A549 (cell line): ENCODE results near the gene BICRA. TPM values are rescaled to one million over a fixed set of nuclear protein-coding genes. Genes with fewer than 3 reads are reported as not detected.

Experiments used
- ATAC-seq, 2 experiments: fragments of 200-7000 bp in 1 of 2; fragments of >200 bp in 1 of 2; cut with Nextera tagmentation in 1 of 2; cut with Tn5 transposase in 1 of 2; 3 replicates each; pipeline versions ENCODE4 v1.8.0 to v1.9.1; 2018 to 2020; ENCODE audit warnings: mild to moderate bottlenecking in 1 of 2, moderate library complexity in 1 of 2
- CTCF ChIA-PET: fragments of 300-600 bp; sonication (Branson Sonifier 250); formaldehyde crosslinking; extraction: SDS; loops from one replicate; lab custom pipeline; 2021; ENCODE audit warnings: antibody characterized with exemption, inconsistent platforms; lab: Yijun Ruan, JAX
- POLR2A ChIA-PET: fragments of 350-600 bp; formaldehyde crosslinking; extraction: SDS; loops from one replicate; lab custom pipeline; 2021; ENCODE audit warnings: antibody characterized with exemption, inconsistent platforms; lab: Yijun Ruan, JAX
- DNase-seq, 2 experiments: peaks; one replicate each; pipeline versions ENCODE4 v3.0.0 to v3.0.0-alpha.2; 2011 to 2016; ENCODE audit warnings: low read depth in 1 of 2, low spot score in 1 of 2
- FAIRE-seq: peaks from 2 replicates; lab custom pipeline; 2011; peaks lifted over from hg19 to GRCh38; lab: Jason Lieb, UNC
- H3K27ac ChIP-seq, 2 experiments: fragments of >200 bp; sonication (Bioruptor Twin); formaldehyde crosslinking; 3 replicates each; pipeline ENCODE4 v1.5.1; 2016 to 2017
- H3K4me1 ChIP-seq: fragments of >200 bp; sonication (Bioruptor Twin); formaldehyde crosslinking; 3 replicates; pipeline ENCODE4 v1.6.1; 2016
- H3K4me2 ChIP-seq: fragments of >200 bp; sonication (Bioruptor Twin); formaldehyde crosslinking; 3 replicates; pipeline ENCODE4 v1.6.1; 2016
- H3K4me3 ChIP-seq: fragments of >200 bp; sonication (Bioruptor Twin); formaldehyde crosslinking; 3 replicates; pipeline ENCODE4 v1.5.1; 2016
- H3K9me3 ChIP-seq: fragments of >200 bp; sonication (Bioruptor Twin); formaldehyde crosslinking; 3 replicates; pipeline ENCODE4 v1.6.1; 2016
- ATOH8 ChIP-seq: fragments of 250-450 bp; sonication (Bioruptor Pico); IDR thresholded peaks from 2 replicates; pipeline ENCODE4 v1.5.0; 2020; ENCODE audit warnings: low read depth, mild to moderate bottlenecking, moderate library complexity
- BCL3 ChIP-seq: fragments of >200 bp; sonication (Bioruptor Twin); formaldehyde crosslinking; IDR thresholded peaks from 3 replicates; pipeline ENCODE4 v1.6.1; 2016
- BHLHE40 ChIP-seq: IDR thresholded peaks from 2 replicates; pipeline ENCODE4 v1.6.1; 2012; ENCODE audit warnings: low read depth, low read length, inconsistent platforms
- ELK1 ChIP-seq: fragments of 150-350 bp; IDR thresholded peaks from 2 replicates; pipeline ENCODE4 v1.6.1; 2014; ENCODE audit warnings: low read depth, mild to moderate bottlenecking, low read length
- FOSL2 ChIP-seq, 2 experiments: fragments of 450-650 bp in 1 of 2; fragments of >200 bp in 1 of 2; sonication (Bioruptor Twin) in 1 of 2; formaldehyde crosslinking; IDR thresholded peaks; 2 replicates each; pipeline versions ENCODE4 v1.5.0 to v1.6.1; 2016 to 2020; ENCODE audit warnings: mild to moderate bottlenecking in 1 of 2, moderate library complexity in 1 of 2
- HDAC2 ChIP-seq: fragments of 200-600 bp; sonication (generic); IDR thresholded peaks from 2 replicates; pipeline ENCODE4 v1.6.1; 2016
- HOXB5 ChIP-seq: fragments of 250-450 bp; sonication (Bioruptor Pico); IDR thresholded peaks from 2 replicates; pipeline ENCODE4 v1.5.0; 2020; ENCODE audit warnings: mild to moderate bottlenecking, moderate library complexity
- JUN ChIP-seq, 2 experiments: fragments of >200 bp; sonication (Bioruptor Twin); formaldehyde crosslinking; IDR thresholded peaks; 2 replicates in 1 of 2; 3 replicates in 1 of 2; pipeline ENCODE4 v1.6.1; 2016 to 2017
- KDM1A ChIP-seq: fragments of 200-600 bp; sonication (generic); IDR thresholded peaks from 2 replicates; pipeline ENCODE4 v1.6.1; 2016; ENCODE audit warnings: low read depth, mild to moderate bottlenecking
- KDM5A ChIP-seq: fragments of 200-600 bp; sonication (generic); IDR thresholded peaks from 2 replicates; pipeline ENCODE4 v1.6.1; 2016; ENCODE audit warnings: antibody characterized with exemption, mild to moderate bottlenecking
- MAZ ChIP-seq: fragments of 150-350 bp; IDR thresholded peaks from 2 replicates; pipeline ENCODE4 v1.6.1; 2014; ENCODE audit warnings: antibody characterized with exemption, low read depth, low read length, borderline replicate concordance
- RCOR1 ChIP-seq: fragments of 150-350 bp; IDR thresholded peaks from 2 replicates; pipeline ENCODE4 v1.6.1; 2014; ENCODE audit warnings: antibody characterized with exemption, low read length, low read depth
- TFCP2L1 ChIP-seq: fragments of 250-450 bp; sonication (Bioruptor Pico); IDR thresholded peaks from 2 replicates; pipeline ENCODE4 v1.5.0; 2021; ENCODE audit warnings: mild to moderate bottlenecking
- USF2 ChIP-seq: fragments of 450-650 bp; IDR thresholded peaks from 2 replicates; pipeline ENCODE4 v1.6.1; 2014; ENCODE audit warnings: antibody characterized with exemption
- ZC3H11A ChIP-seq: fragments of 450-650 bp; IDR thresholded peaks from 2 replicates; pipeline ENCODE4 v1.6.1; 2014; ENCODE audit warnings: antibody characterized with exemption, mild to moderate bottlenecking
- ZFP36 ChIP-seq: fragments of 450-650 bp; IDR thresholded peaks from 2 replicates; pipeline ENCODE4 v1.6.1; 2014; ENCODE audit warnings: borderline replicate concordance; ENCODE audit not compliant: partially characterized antibody
- WGBS: methylation state at CpG from one replicate; pipeline ENCODE4 v1.1.6; 2017; ENCODE audit errors: missing lambda C conversion rate; 5-methylcytosine and 5-hydroxymethylcytosine counted together
- polyA plus RNA-seq, 4 experiments: library from polyadenylated mRNA; depleted of rRNA in 3 of 4; stranded (reverse); fragments of >200 nt; fragmentation: RNase III in 1 of 4; extraction: RNeasy Plus Mini Kit Qiagen cat#74134 plus additional on column Dnase treatment in 1 of 4; gene quantifications; 2 replicates in 3 of 4; 3 replicates in 1 of 4; pipeline ENCODE4 v1.2.3, GENCODE V29; 2011 to 2017
- TF ChIP-seq, protein P1 (sequence below): IDR thresholded peaks from 2 replicates; pipeline ENCODE4 v1.6.1; 2012
- TF ChIP-seq, protein P2 (sequence below): fragments of 250-450 bp; sonication (Bioruptor Pico); IDR thresholded peaks from 2 replicates; pipeline ENCODE4 v1.5.0; 2021; ENCODE audit warnings: mild to moderate bottlenecking, moderate library complexity, borderline replicate concordance
- TF ChIP-seq, protein P3 (sequence below): fragments of >200 bp; sonication (Bioruptor Twin); formaldehyde crosslinking; IDR thresholded peaks from 2 replicates; pipeline ENCODE4 v1.6.1; 2016

The BICRA gene
- polyA plus RNA-seq, 2 of the 4 experiments (the other 2 are of a cell fraction) = 0.83 to 12.4 TPM

DNA sequence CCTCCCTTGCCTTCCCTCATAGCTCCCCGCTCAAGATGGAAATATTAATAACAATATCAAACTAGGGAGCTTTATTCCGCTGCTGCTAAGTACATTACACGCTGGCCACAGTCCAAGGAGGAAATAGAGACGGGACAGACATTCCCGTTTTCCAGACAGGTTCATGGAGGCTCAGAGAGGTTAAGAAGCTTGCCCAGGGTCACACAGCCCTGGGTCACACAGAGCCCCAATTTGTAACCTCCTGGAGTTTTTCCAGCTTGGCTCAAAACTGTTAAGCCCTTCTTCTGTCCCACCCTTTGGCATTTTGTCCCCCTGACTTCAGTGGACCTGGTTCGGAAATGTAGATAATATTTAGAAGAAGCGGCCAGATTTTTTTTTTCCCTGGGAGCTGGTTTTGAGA lies 2.0 kb downstream of the BICRA start:
- Histone ChIP-seq H3K9me3 (no peaks in the 10 kb centered on the region), H3K4me1 (peaks cover 20% of the 10 kb centered on the region), H3K4me3 (peak overlapping the region; percentile 92; the same call in 1 of the 3 replicates), H3K27ac (peak overlapping the region; percentile 93 to 96; a peak in 4 of 6 replicates), H3K4me2 (peak overlapping the region; percentile 95)
- WGBS = 64% methylated on average over 7 of the region's 7 CpGs
- DNase-seq = peak in 1 of 2 experiments; percentile 51
- CTCF ChIA-PET = interaction anchor here (0.5 to 2.4 kb wide), 23 partner anchors 8 to 242 kb away, joined by 3 to 14 read pairs (median 3); partner anchors contain the start of genes KPTN and NAPA
- TF ChIP-seq ZFP36 (peak; percentile 92), FOSL2 (IDR thresholded peaks at IDR 0.05) (no peak), FOSL2 (CRISPR knock-in tag; IDR thresholded peaks at IDR 0.05) (no peak), HDAC2 (peak; percentile 52; the same call in 1 of the 2 replicates), BCL3 (no peak), KDM1A (peak; percentile 57; the same call in 1 of the 2 replicates)
- POLR2A ChIA-PET = interaction anchor here (1.5 kb wide), 1 partner anchor 11 kb away, joined by 13 read pairs; no protein-coding TSS in a partner anchor
- ATAC-seq = no peak
- FAIRE-seq = no peak

GRCh38 chr19:47613165-47614020 lies 4.5 kb downstream of the BICRA start:
- H3K27ac ChIP-seq = peak overlapping the region in 1 of 2 experiments; percentile 27; a peak in 2 of 6 replicates
- H3K4me1 ChIP-seq = peaks cover 20% of the 10 kb centered on the region
- ChIA-PET CTCF (interaction anchor here (0.8 to 2.5 kb wide), 8 partner anchors 9 to 178 kb away, joined by 3 to 10 read pairs (median 5); partner anchors contain the start of gene NAPA), POLR2A (no interaction called here)
- ATAC-seq = no peak
- H3K4me3 ChIP-seq = no peak overlapping the region
- H3K4me2 ChIP-seq = no peak overlapping the region
- 84% methylated on average over 14 of the region's 14 CpGs for WGBS
- no peak for FAIRE-seq
- no peaks in the 10 kb centered on the region for H3K9me3 ChIP-seq
- no peak for DNase-seq
- TF ChIP-seq KDM5A (no peak), USF2 (no peak), HOXB5 (no peak), ATOH8 (CRISPR knock-in tag) (no peak), ZC3H11A (no peak), JUN (IDR thresholded peaks at IDR 0.05) (no peak)
- TF ChIP-seq, all 56 proteins: peak for 0

DNA sequence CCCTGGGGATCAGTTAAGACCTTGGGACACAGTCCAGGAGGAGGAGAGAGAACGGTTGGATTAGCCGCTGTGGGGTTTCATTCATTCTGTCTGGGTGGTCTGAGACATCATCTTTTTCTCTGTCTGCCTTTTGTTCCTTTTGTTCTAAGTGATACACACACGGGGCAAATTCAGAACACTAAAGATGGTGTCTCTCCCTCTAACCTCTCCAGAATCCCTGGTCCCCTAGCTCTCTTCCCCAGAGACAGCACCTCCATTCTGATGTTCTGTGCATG lies 5.0 kb downstream of the BICRA start:
- Histone ChIP-seq H3K4me2 (no peak overlapping the region), H3K4me1 (peaks cover 23% of the 10 kb centered on the region), H3K27ac (no peak overlapping the region), H3K4me3 (no peak overlapping the region), H3K9me3 (no peaks in the 10 kb centered on the region)
- DNase-seq (no peak), FAIRE-seq (no peak), ATAC-seq (no peak)
- WGBS = 72% methylated on average over 3 of the region's 3 CpGs
- CTCF ChIA-PET = interaction anchor here (0.8 to 2.5 kb wide), 6 partner anchors 12 to 177 kb away, joined by 3 to 10 read pairs (median 6); partner anchors contain the start of gene NAPA
- POLR2A ChIA-PET = no interaction called here
- TF ChIP-seq BHLHE40 = no peak
- TF ChIP-seq, protein P1, sequence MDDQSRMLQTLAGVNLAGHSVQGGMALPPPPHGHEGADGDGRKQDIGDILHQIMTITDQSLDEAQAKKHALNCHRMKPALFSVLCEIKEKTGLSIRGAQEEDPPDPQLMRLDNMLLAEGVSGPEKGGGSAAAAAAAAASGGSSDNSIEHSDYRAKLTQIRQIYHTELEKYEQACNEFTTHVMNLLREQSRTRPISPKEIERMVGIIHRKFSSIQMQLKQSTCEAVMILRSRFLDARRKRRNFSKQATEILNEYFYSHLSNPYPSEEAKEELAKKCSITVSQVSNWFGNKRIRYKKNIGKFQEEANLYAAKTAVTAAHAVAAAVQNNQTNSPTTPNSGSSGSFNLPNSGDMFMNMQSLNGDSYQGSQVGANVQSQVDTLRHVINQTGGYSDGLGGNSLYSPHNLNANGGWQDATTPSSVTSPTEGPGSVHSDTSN = no peak
- TF ChIP-seq RCOR1 = no peak
- TF ChIP-seq, protein P2, sequence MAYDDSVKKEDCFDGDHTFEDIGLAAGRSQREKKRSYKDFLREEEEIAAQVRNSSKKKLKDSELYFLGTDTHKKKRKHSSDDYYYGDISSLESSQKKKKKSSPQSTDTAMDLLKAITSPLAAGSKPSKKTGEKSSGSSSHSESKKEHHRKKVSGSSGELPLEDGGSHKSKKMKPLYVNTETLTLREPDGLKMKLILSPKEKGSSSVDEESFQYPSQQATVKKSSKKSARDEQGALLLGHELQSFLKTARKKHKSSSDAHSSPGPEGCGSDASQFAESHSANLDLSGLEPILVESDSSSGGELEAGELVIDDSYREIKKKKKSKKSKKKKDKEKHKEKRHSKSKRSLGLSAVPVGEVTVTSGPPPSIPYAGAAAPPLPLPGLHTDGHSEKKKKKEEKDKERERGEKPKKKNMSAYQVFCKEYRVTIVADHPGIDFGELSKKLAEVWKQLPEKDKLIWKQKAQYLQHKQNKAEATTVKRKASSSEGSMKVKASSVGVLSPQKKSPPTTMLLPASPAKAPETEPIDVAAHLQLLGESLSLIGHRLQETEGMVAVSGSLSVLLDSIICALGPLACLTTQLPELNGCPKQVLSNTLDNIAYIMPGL (CRISPR knock-in tag) = no peak
- no peak for TF ChIP-seq MAZ
- TF ChIP-seq ELK1 = no peak
- no peak for TF ChIP-seq TFCP2L1 (CRISPR knock-in tag)
- TF ChIP-seq, protein P3, sequence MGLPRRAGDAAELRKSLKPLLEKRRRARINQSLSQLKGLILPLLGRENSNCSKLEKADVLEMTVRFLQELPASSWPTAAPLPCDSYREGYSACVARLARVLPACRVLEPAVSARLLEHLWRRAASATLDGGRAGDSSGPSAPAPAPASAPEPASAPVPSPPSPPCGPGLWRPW = no peak
- TF ChIP-seq HDAC2 = no peak
- TF ChIP-seq ATOH8 (CRISPR knock-in tag) = no peak
